SK-N-SH (cell line): ENCODE results near the gene D2HGDH. TPM values are rescaled to one million over a fixed set of nuclear protein-coding genes. Genes with fewer than 3 reads are reported as not detected.

Experiments used
- CTCF ChIA-PET: fragments of 300-600, 350-600 bp; formaldehyde crosslinking; extraction: SDS; loops from one replicate; lab custom pipeline; 2021; lab: Yijun Ruan, JAX
- POLR2A ChIA-PET: fragments of 350-600 bp; sonication (Branson Sonifier 250); formaldehyde crosslinking; extraction: SDS; loops from one replicate; lab custom pipeline; 2020; ENCODE audit warnings: antibody characterized with exemption, inconsistent platforms; lab: Yijun Ruan, JAX
- DNase-seq: peaks from one replicate; pipeline ENCODE4 v3.0.0; 2012
- H2AFZ ChIP-seq: fragments of 200-600 bp; sonication (generic); 2 replicates; pipeline ENCODE4 v1.8.1; 2016; ENCODE audit warnings: antibody characterized with exemption, mild to moderate bottlenecking, low read depth
- H3F3A ChIP-seq: fragments of 200-600 bp; sonication (generic); replicated peaks from 2 replicates; pipeline ENCODE3; 2016; ENCODE audit warnings: antibody characterized with exemption, mild to moderate bottlenecking; ENCODE audit not compliant: insufficient read depth
- H3K27ac ChIP-seq, 2 experiments: fragments of 200-500 bp in 1 of 2; fragments of 200-600 bp in 1 of 2; sonication (Bioruptor generic) in 1 of 2; sonication (generic), shearing (Covaris generic) in 1 of 2; 2 replicates each; pipeline versions ENCODE4 v1.5.1 to v1.6.1; 2014 to 2016; ENCODE audit warnings: low read depth in 2 of 2, inconsistent platforms in 1 of 2, low read length in 1 of 2, mild to moderate bottlenecking in 1 of 2, mixed read lengths in 1 of 2
- H3K27me3 ChIP-seq: fragments of 200-600 bp; sonication (generic), shearing (Covaris generic); 2 replicates; pipeline ENCODE4 v1.6.1; 2016; ENCODE audit warnings: mixed run types; ENCODE audit not compliant: insufficient read depth
- H3K36me3 ChIP-seq, 2 experiments: fragments of 200-500 bp in 1 of 2; fragments of 200-600 bp in 1 of 2; sonication (Bioruptor generic) in 1 of 2; sonication (generic) in 1 of 2; replicated peaks in 1 of 2; 2 replicates each; pipeline versions ENCODE3 to v1.5.1; 2014 to 2016; ENCODE audit warnings: low read length in 1 of 2, mild to moderate bottlenecking in 1 of 2; ENCODE audit not compliant: insufficient read depth in 2 of 2, control insufficient read depth in 1 of 2
- H3K4me1 ChIP-seq, 2 experiments: fragments of 200-500 bp in 1 of 2; fragments of 200-600 bp in 1 of 2; sonication (Bioruptor generic) in 1 of 2; sonication (generic), shearing (Covaris generic) in 1 of 2; 2 replicates each; pipeline versions ENCODE4 v1.5.1 to v1.6.1; 2014 to 2016; ENCODE audit warnings: low read depth in 1 of 2, low read length in 1 of 2, mixed run types in 1 of 2; ENCODE audit not compliant: insufficient read depth in 2 of 2, control insufficient read depth in 1 of 2
- H3K4me2 ChIP-seq: fragments of 200-600 bp; sonication (generic), shearing (Covaris generic); 2 replicates; pipeline ENCODE4 v1.6.1; 2017; ENCODE audit warnings: mixed run types
- H3K4me3 ChIP-seq, 2 experiments: fragments of 200-500 bp in 1 of 2; fragments of 200-600 bp in 1 of 2; sonication (Bioruptor generic) in 1 of 2; sonication (generic), shearing (Covaris generic) in 1 of 2; 2 replicates each; pipeline versions ENCODE4 v1.5.1 to v1.8.1; 2014 to 2016; ENCODE audit warnings: low read depth in 2 of 2, inconsistent platforms in 1 of 2, low read length in 1 of 2, mild to moderate bottlenecking in 1 of 2, mixed read lengths in 1 of 2, moderate library complexity in 1 of 2
- H3K79me2 ChIP-seq: fragments of 200-600 bp; sonication (generic); 2 replicates; pipeline ENCODE4 v1.8.1; 2017; ENCODE audit warnings: mild to moderate bottlenecking; ENCODE audit not compliant: insufficient read depth
- H3K9ac ChIP-seq: fragments of 200-600 bp; sonication (generic); 2 replicates; pipeline ENCODE4 v1.6.1; 2017; ENCODE audit warnings: mixed run types
- H3K9me2 ChIP-seq: fragments of 200-600 bp; sonication (generic); 2 replicates; pipeline ENCODE4 v1.6.1; 2017; ENCODE audit warnings: mixed run types
- H3K9me3 ChIP-seq: fragments of 200-600 bp; sonication (generic); 2 replicates; pipeline ENCODE4 v1.6.1; 2017; ENCODE audit warnings: mixed run types, mild to moderate bottlenecking, moderate library complexity
- H4K20me1 ChIP-seq: fragments of 200-600 bp; sonication (generic); 2 replicates; pipeline ENCODE4 v1.6.1; 2017; ENCODE audit warnings: mild to moderate bottlenecking, mixed run types; ENCODE audit not compliant: insufficient read depth
- CHD2 ChIP-seq: fragments of 150-350 bp; IDR thresholded peaks from 2 replicates; pipeline ENCODE4 v1.6.1; 2018; ENCODE audit warnings: low read length; ENCODE audit not compliant: partially characterized antibody
- ELF1 ChIP-seq: IDR thresholded peaks from 2 replicates; pipeline ENCODE4 v1.4.0; 2012
- EZH2phosphoT487 ChIP-seq: fragments of 200-600 bp; sonication (generic); IDR thresholded peaks from 2 replicates; pipeline ENCODE4 v1.6.1; 2017; ENCODE audit warnings: low read depth, mixed run types, mild to moderate bottlenecking, antibody characterized with exemption, moderate library complexity, borderline replicate concordance
- FOSL2 ChIP-seq: IDR thresholded peaks from 2 replicates; pipeline ENCODE4 v1.4.0; 2012; ENCODE audit warnings: low read depth, mild to moderate bottlenecking, moderate library complexity, borderline replicate concordance
- FOXJ3 ChIP-seq: sonication (generic); formaldehyde crosslinking; IDR thresholded peaks from 2 replicates; pipeline ENCODE4 v1.5.1; 2020; ENCODE audit warnings: mild to moderate bottlenecking, missing genetic modification reagents
- GABPA ChIP-seq: IDR thresholded peaks from 2 replicates; pipeline ENCODE4 v1.4.0; 2012; ENCODE audit warnings: low read depth, mild to moderate bottlenecking
- GATA2 ChIP-seq: sonication (generic); formaldehyde crosslinking; IDR thresholded peaks from 2 replicates; pipeline ENCODE4 v1.5.0; 2020; ENCODE audit warnings: mild to moderate bottlenecking, missing genetic modification reagents
- IRF3 ChIP-seq: fragments of 150-350 bp; IDR thresholded peaks from 2 replicates; pipeline ENCODE4 v1.6.1; 2016; ENCODE audit warnings: mild to moderate bottlenecking, low read depth, low read length
- JUND ChIP-seq: IDR thresholded peaks from 2 replicates; pipeline ENCODE4 v1.4.0; 2012
- NFIC ChIP-seq: IDR thresholded peaks from 2 replicates; pipeline ENCODE4 v1.4.0; 2012; ENCODE audit warnings: borderline replicate concordance
- NRF1 ChIP-seq: IDR thresholded peaks from 2 replicates; pipeline ENCODE4 v1.6.1; 2012; ENCODE audit warnings: low read depth, mild to moderate bottlenecking, low read length
- POLR2AphosphoS5 ChIP-seq: IDR thresholded peaks from 2 replicates; pipeline ENCODE4 v1.6.1; 2012; ENCODE audit warnings: low read depth, low read length
- RFX5 ChIP-seq: IDR thresholded peaks from 2 replicates; pipeline ENCODE4 v1.6.1; 2012; ENCODE audit warnings: mild to moderate bottlenecking, improper control_type of control experiment, low read length
- RXRA ChIP-seq: IDR thresholded peaks from 2 replicates; pipeline ENCODE4 v1.4.0; 2012; ENCODE audit warnings: low read depth, mild to moderate bottlenecking, borderline replicate concordance
- TCF12 ChIP-seq: IDR thresholded peaks from 2 replicates; pipeline ENCODE4 v1.4.0; 2012
- TEAD4 ChIP-seq: IDR thresholded peaks from 2 replicates; pipeline ENCODE4 v1.4.0; 2012; ENCODE audit warnings: mild to moderate bottlenecking, borderline replicate concordance; ENCODE audit not compliant: insufficient read depth
- WGBS: methylation state at CpG from one replicate; pipeline ENCODE4 v1.1.6; 2017; ENCODE audit warnings: low lambda C conversion rate; 5-methylcytosine and 5-hydroxymethylcytosine counted together
- polyA plus RNA-seq, 3 experiments: library from polyadenylated mRNA; depleted of rRNA; stranded (reverse); fragments of >200 nt; gene quantifications; 2 replicates each; pipeline ENCODE4 v1.2.3, GENCODE V29; 2012
- TF ChIP-seq, protein P1 (sequence below): IDR thresholded peaks from 2 replicates; pipeline ENCODE4 v1.6.1; 2012; ENCODE audit warnings: mild to moderate bottlenecking, low read depth, low read length, moderate library complexity
- TF ChIP-seq, protein P2 (sequence below): IDR thresholded peaks from 2 replicates; pipeline ENCODE4 v1.4.0; 2012; ENCODE audit warnings: low read depth, borderline replicate concordance
- TF ChIP-seq, protein P3 (sequence below): IDR thresholded peaks from 2 replicates; pipeline ENCODE4; 2012

The D2HGDH gene
- polyA plus RNA-seq, 1 of the 3 experiments (the other 2 are of a cell fraction) = 36.3 TPM

GRCh38 chr2:241726459-241726858 lies 8.0 kb upstream of the D2HGDH start:
- peaks cover 11 to 20% of the 10 kb centered on the region in 2 experiments for H3K36me3 ChIP-seq
- H3K27me3 ChIP-seq = no peaks in the 10 kb centered on the region
- no peak overlapping the region for H3K9ac ChIP-seq
- peaks cover 0 to 2% of the 10 kb centered on the region in 2 experiments; a peak in 1 of 4 replicates for H3K4me1 ChIP-seq
- H4K20me1 ChIP-seq = no peaks in the 10 kb centered on the region
- peak; percentile 15 for DNase-seq
- H3K79me2 ChIP-seq = no peaks in the 10 kb centered on the region
- POLR2A ChIA-PET = no interaction called here
- no peak overlapping the region for H2AFZ ChIP-seq
- H3K4me3 ChIP-seq = no peak overlapping the region
- H3K9me3 ChIP-seq = no peaks in the 10 kb centered on the region
- no peaks in the 10 kb centered on the region for H3K9me2 ChIP-seq
- CTCF ChIA-PET = interaction anchor here (0.8 to 2.7 kb wide), 2 partner anchors 23 to 152 kb away, joined by 5 to 11 read pairs; partner anchors contain the start of gene ING5
- H3F3A ChIP-seq = no peaks in the 10 kb centered on the region
- 97% methylated on average over 15 of the region's 16 CpGs for WGBS
- no peak for TF ChIP-seq CHD2
- TF ChIP-seq IRF3 = no peak
- TF ChIP-seq, protein P1, sequence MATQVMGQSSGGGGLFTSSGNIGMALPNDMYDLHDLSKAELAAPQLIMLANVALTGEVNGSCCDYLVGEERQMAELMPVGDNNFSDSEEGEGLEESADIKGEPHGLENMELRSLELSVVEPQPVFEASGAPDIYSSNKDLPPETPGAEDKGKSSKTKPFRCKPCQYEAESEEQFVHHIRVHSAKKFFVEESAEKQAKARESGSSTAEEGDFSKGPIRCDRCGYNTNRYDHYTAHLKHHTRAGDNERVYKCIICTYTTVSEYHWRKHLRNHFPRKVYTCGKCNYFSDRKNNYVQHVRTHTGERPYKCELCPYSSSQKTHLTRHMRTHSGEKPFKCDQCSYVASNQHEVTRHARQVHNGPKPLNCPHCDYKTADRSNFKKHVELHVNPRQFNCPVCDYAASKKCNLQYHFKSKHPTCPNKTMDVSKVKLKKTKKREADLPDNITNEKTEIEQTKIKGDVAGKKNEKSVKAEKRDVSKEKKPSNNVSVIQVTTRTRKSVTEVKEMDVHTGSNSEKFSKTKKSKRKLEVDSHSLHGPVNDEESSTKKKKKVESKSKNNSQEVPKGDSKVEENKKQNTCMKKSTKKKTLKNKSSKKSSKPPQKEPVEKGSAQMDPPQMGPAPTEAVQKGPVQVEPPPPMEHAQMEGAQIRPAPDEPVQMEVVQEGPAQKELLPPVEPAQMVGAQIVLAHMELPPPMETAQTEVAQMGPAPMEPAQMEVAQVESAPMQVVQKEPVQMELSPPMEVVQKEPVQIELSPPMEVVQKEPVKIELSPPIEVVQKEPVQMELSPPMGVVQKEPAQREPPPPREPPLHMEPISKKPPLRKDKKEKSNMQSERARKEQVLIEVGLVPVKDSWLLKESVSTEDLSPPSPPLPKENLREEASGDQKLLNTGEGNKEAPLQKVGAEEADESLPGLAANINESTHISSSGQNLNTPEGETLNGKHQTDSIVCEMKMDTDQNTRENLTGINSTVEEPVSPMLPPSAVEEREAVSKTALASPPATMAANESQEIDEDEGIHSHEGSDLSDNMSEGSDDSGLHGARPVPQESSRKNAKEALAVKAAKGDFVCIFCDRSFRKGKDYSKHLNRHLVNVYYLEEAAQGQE = no peak
- TF ChIP-seq GABPA = no peak
- TF ChIP-seq, protein P2, sequence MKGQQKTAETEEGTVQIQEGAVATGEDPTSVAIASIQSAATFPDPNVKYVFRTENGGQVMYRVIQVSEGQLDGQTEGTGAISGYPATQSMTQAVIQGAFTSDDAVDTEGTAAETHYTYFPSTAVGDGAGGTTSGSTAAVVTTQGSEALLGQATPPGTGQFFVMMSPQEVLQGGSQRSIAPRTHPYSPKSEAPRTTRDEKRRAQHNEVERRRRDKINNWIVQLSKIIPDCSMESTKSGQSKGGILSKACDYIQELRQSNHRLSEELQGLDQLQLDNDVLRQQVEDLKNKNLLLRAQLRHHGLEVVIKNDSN = no peak
- no peak for TF ChIP-seq GATA2 (CRISPR knock-in tag)
- no peak for TF ChIP-seq NFIC
- TF ChIP-seq, all 33 proteins: peak for 0
- Histone ChIP-seq H3K27ac (no peak overlapping the region), H3K4me2 (no peak overlapping the region)

GRCh38 chr2:241728000-241728399 lies 6.4 kb upstream of the D2HGDH start:
- H2AFZ ChIP-seq = no peak overlapping the region
- peaks cover 4 to 10% of the 10 kb centered on the region in 2 experiments for H3K36me3 ChIP-seq
- no peak overlapping the region for H3K4me3 ChIP-seq
- H3K79me2 ChIP-seq = no peaks in the 10 kb centered on the region
- peak; percentile 12 for DNase-seq
- H3F3A ChIP-seq = no peaks in the 10 kb centered on the region
- no peak overlapping the region for H3K9ac ChIP-seq
- H3K9me3 ChIP-seq = no peaks in the 10 kb centered on the region
- H3K9me2 ChIP-seq = no peaks in the 10 kb centered on the region
- H4K20me1 ChIP-seq = no peaks in the 10 kb centered on the region
- ChIA-PET CTCF (interaction anchor here (1.3 to 5.4 kb wide), 4 partner anchors 9 to 150 kb away, joined by 3 to 34 read pairs (median 5); partner anchors contain the start of gene ING5), POLR2A (no interaction called here)
- H3K4me1 ChIP-seq = peaks cover 0 to 2% of the 10 kb centered on the region in 2 experiments; a peak in 1 of 4 replicates
- WGBS = 100% methylated on average over 3 of the region's 8 CpGs
- no peak overlapping the region for H3K4me2 ChIP-seq
- H3K27me3 ChIP-seq = no peaks in the 10 kb centered on the region
- no peak overlapping the region for H3K27ac ChIP-seq
- TF ChIP-seq JUND (no peak), NRF1 (no peak), EZH2phosphoT487 (no peak), ELF1 (no peak), IRF3 (no peak), TCF12 (no peak), RFX5 (no peak), FOXJ3 (no peak), TEAD4 (no peak), FOSL2 (no peak), GABPA (no peak), POLR2AphosphoS5 (no peak), RXRA (no peak)
- TF ChIP-seq, protein P2 = no peak
- TF ChIP-seq, protein P3, sequence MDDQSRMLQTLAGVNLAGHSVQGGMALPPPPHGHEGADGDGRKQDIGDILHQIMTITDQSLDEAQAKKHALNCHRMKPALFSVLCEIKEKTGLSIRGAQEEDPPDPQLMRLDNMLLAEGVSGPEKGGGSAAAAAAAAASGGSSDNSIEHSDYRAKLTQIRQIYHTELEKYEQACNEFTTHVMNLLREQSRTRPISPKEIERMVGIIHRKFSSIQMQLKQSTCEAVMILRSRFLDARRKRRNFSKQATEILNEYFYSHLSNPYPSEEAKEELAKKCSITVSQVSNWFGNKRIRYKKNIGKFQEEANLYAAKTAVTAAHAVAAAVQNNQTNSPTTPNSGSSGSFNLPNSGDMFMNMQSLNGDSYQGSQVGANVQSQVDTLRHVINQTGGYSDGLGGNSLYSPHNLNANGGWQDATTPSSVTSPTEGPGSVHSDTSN = no peak
